ENCODE data around the gene NRROS. TPM values are rescaled to one million over a fixed set of nuclear protein-coding genes. Genes with fewer than 3 reads are reported as not detected.

The NRROS gene
- total RNA-seq, 1 donor: 0.72 TPM

- H3K27ac ChIP-seq (ENCODE audit: low read depth, low read length): no peak overlapping the region
- peak; percentile 27 for DNase-seq (ENCODE audit: insufficient read length, low spot score, missing footprints)
These were observed 19.3 kb upstream of the NRROS start for GRCh38 chr3:196620161-196620604.

GRCh38 chr3:196620684-196621083 lies 18.8 kb upstream of the NRROS start:
- Histone ChIP-seq H2AFZ (ENCODE audit: low read length) (no peak overlapping the region), H3K4me1 (ENCODE audit: insufficient read depth, low read length) (no peaks in the 10 kb centered on the region), H3K27ac (ENCODE audit: low read depth, low read length) (no peak overlapping the region), H3K4me2 (ENCODE audit: insufficient read depth, low read length) (no peak overlapping the region), H3K4me3 (ENCODE audit: insufficient read depth, low read length) (no peak overlapping the region), H4K20me1 (ENCODE audit: insufficient read depth, low read length) (no peaks in the 10 kb centered on the region), H3K27me3 (ENCODE audit: insufficient read depth, low read length) (peaks cover 12% of the 10 kb centered on the region), H3K36me3 (ENCODE audit: insufficient read depth, low read length) (no peaks in the 10 kb centered on the region), H3K79me2 (ENCODE audit: insufficient read depth, low read length) (no peaks in the 10 kb centered on the region), H3K9me3 (ENCODE audit: low read depth, low read length) (no peaks in the 10 kb centered on the region)
- no peak for DNase-seq (ENCODE audit: insufficient read length, low spot score, missing footprints)
- no peak for TF ChIP-seq CTCF (IDR thresholded peaks at IDR 0.05; ENCODE audit: extremely low read depth, low read depth, low read length)

More at GRCh38 chr3:196620161-196620604, 19.3 kb upstream of the NRROS start:
- TF ChIP-seq CTCF (IDR thresholded peaks at IDR 0.05; ENCODE audit: extremely low read depth, low read depth, low read length): no peak
- Histone ChIP-seq H3K27me3 (ENCODE audit: insufficient read depth, low read length) (peaks cover 10% of the 10 kb centered on the region), H3K36me3 (ENCODE audit: insufficient read depth, low read length) (no peaks in the 10 kb centered on the region), H4K20me1 (ENCODE audit: insufficient read depth, low read length) (no peaks in the 10 kb centered on the region), H3K79me2 (ENCODE audit: insufficient read depth, low read length) (no peaks in the 10 kb centered on the region), H3K4me3 (ENCODE audit: insufficient read depth, low read length) (no peak overlapping the region), H3K4me1 (ENCODE audit: insufficient read depth, low read length) (no peaks in the 10 kb centered on the region), H3K4me2 (ENCODE audit: insufficient read depth, low read length) (no peak overlapping the region), H2AFZ (ENCODE audit: low read length) (peak overlapping the region; percentile 7), H3K9me3 (ENCODE audit: low read depth, low read length) (no peaks in the 10 kb centered on the region)

GRCh38 chr3:196621611-196622010 lies 17.9 kb upstream of the NRROS start:
- TF ChIP-seq CTCF (IDR thresholded peaks at IDR 0.05; ENCODE audit: extremely low read depth, low read depth, low read length): no peak
- no peak overlapping the region for H3K27ac ChIP-seq (ENCODE audit: low read depth, low read length)
- no peaks in the 10 kb centered on the region for H3K9me3 ChIP-seq (ENCODE audit: low read depth, low read length)

GRCh38 chr3:196624067-196624790 lies 15.3 kb upstream of the NRROS start:
- H3K79me2 ChIP-seq (ENCODE audit: insufficient read depth, low read length): no peaks in the 10 kb centered on the region
- no peak overlapping the region for H3K4me2 ChIP-seq (ENCODE audit: insufficient read depth, low read length)
- DNase-seq (ENCODE audit: insufficient read length, low spot score, missing footprints): no peak
- no peaks in the 10 kb centered on the region for H4K20me1 ChIP-seq (ENCODE audit: insufficient read depth, low read length)
- H3K27ac ChIP-seq (ENCODE audit: low read depth, low read length): no peak overlapping the region
- no peak for TF ChIP-seq CTCF (IDR thresholded peaks at IDR 0.05; ENCODE audit: extremely low read depth, low read depth, low read length)
- H3K27me3 ChIP-seq (ENCODE audit: insufficient read depth, low read length): peaks cover 12% of the 10 kb centered on the region
- no peak overlapping the region for H3K4me3 ChIP-seq (ENCODE audit: insufficient read depth, low read length)
- no peak overlapping the region for H2AFZ ChIP-seq (ENCODE audit: low read length)
- H3K9me3 ChIP-seq (ENCODE audit: low read depth, low read length): no peaks in the 10 kb centered on the region
- H3K36me3 ChIP-seq (ENCODE audit: insufficient read depth, low read length): no peaks in the 10 kb centered on the region
- peaks cover 5% of the 10 kb centered on the region for H3K4me1 ChIP-seq (ENCODE audit: insufficient read depth, low read length)

More at GRCh38 chr3:196621611-196622010, 17.9 kb upstream of the NRROS start:
- no peaks in the 10 kb centered on the region for H3K36me3 ChIP-seq (ENCODE audit: insufficient read depth, low read length)
- H3K4me3 ChIP-seq (ENCODE audit: insufficient read depth, low read length): no peak overlapping the region
- H3K4me1 ChIP-seq (ENCODE audit: insufficient read depth, low read length): no peaks in the 10 kb centered on the region
- no peaks in the 10 kb centered on the region for H4K20me1 ChIP-seq (ENCODE audit: insufficient read depth, low read length)
- no peak overlapping the region for H2AFZ ChIP-seq (ENCODE audit: low read length)
- H3K27me3 ChIP-seq (ENCODE audit: insufficient read depth, low read length): peaks cover 12% of the 10 kb centered on the region
- no peak overlapping the region for H3K4me2 ChIP-seq (ENCODE audit: insufficient read depth, low read length)
- no peaks in the 10 kb centered on the region for H3K79me2 ChIP-seq (ENCODE audit: insufficient read depth, low read length)
- no peak for DNase-seq (ENCODE audit: insufficient read length, low spot score, missing footprints)

Data from osteoblast (primary cell).